GM18907 (cell line): ENCODE measurements around the gene NR0B1.

Experiments used
- ATAC-seq: cut with Tn5 transposase; IDR thresholded peaks from one replicate; pipeline ENCODE4 v1.9.1; 2021; ENCODE audit warnings: mild to moderate bottlenecking, moderate library complexity; ENCODE audit not compliant: unreplicated experiment

NR0B1 gene

GRCh38 chrX:30309139-30309571, at the start of gene NR0B1:
NR0B1 (minus strand) TSS chrX:30309390; CDS start chrX:30309363, 27 bp downstream.
- ATAC-seq: no peak

GRCh38 chrX:30349946-30350345, 40.8 kb upstream of the NR0B1 start:
- no peak for ATAC-seq

GRCh38 chrX:30343206-30343605, 34.0 kb upstream of the NR0B1 start:
- ATAC-seq: no peak

- ATAC-seq: no peak
These were observed 31.6 kb upstream of the NR0B1 start for GRCh38 chrX:30340753-30341152.

GRCh38 chrX:30327762-30328161, 18.6 kb upstream of the NR0B1 start:
- ATAC-seq: no peak

- no peak for ATAC-seq
These were observed 8.1 kb upstream of the NR0B1 start for GRCh38 chrX:30317308-30317707.

- ATAC-seq: no peak
These were observed 4.1 kb upstream of the NR0B1 start for GRCh38 chrX:30313322-30313721.

GRCh38 chrX:30312858-30313257, 3.7 kb upstream of the NR0B1 start:
- ATAC-seq: no peak

- no peak for ATAC-seq
These were observed 1.4 kb upstream of the NR0B1 start for GRCh38 chrX:30310429-30311206.

- ATAC-seq: no peak
These were observed 689 bp downstream of the NR0B1 start for GRCh38 chrX:30308263-30309138.

- ATAC-seq: no peak
These were observed 1.7 kb downstream of the NR0B1 start for GRCh38 chrX:30307466-30307865.

GRCh38 chrX:30304866-30305265, 4.3 kb downstream of the NR0B1 start:
- no peak for ATAC-seq

- ATAC-seq: no peak
These were observed 6.2 kb downstream of the NR0B1 start for GRCh38 chrX:30302956-30303355.

GRCh38 chrX:30301963-30302362, 7.2 kb downstream of the NR0B1 start:
- no peak for ATAC-seq

GRCh38 chrX:30301208-30301607, 8.0 kb downstream of the NR0B1 start:
- ATAC-seq: no peak

GRCh38 chrX:30296408-30297254, 12.6 kb downstream of the NR0B1 start:
- no peak for ATAC-seq

GRCh38 chrX:30283456-30284200, 25.6 kb downstream of the NR0B1 start:
- no peak for ATAC-seq

GRCh38 chrX:30282527-30282926, 26.7 kb downstream of the NR0B1 start:
- ATAC-seq: no peak

GRCh38 chrX:30280428-30280827, 28.8 kb downstream of the NR0B1 start:
- ATAC-seq: no peak

- ATAC-seq: no peak
These were observed 30.8 kb downstream of the NR0B1 start for GRCh38 chrX:30278365-30278764.
